Activated CD4-positive, alpha-beta T cell treated with anti-CD3 and anti-CD28 coated beads, Interleukin-2, amount 50 U/mL, for 4 hours (primary cell): Measurements from ENCODE around the gene BMPR1A.
"Not testable (repeated sequence)": the region's sequence is repeated elsewhere in the genome, so short reads cannot be mapped to it uniquely, and the experiment has no call there.

Source experiments
- DNase-seq, 2 experiments: peaks; one replicate each; pipeline ENCODE4 v3.0.0-alpha.2; 2020

BMPR1A gene

GRCh38 chr10:86971232-86971991, 215.0 kb downstream of the BMPR1A start:
- DNase-seq: peak; percentile 82

DNA sequence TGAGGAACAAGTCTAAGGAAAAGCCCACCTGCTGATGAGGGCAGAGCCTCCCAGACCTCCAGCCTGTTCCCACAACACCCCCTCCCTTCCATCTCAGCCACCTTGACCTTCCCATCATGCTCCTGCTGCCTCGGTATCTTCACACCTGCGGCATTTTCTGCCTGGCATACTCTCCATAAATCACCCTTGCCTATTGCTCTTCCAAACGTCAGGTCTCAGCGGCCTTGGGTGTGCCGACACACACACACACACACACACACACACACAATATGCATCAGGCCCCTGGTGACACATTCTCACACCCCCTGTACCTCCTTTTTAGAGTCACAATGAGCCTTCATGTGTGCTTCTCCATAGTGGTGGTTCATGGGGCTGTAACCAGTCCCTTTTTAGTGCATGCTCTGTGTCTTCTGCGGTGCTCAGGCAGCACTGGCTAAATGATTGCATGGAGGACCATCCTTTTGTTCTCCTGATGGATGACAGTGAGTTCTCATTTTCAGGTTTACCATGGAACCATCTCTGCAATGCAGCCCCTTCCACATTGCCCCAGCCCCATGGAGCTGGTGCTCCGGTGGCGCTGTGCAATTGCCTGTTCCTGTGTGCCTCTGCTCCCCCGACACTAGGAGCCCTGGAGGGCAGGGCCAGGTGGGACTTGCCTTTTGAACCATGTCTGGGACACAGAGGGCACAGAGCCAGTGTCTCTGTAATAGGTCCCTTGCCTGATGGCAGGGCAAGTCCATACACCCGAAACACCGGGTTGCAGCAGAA, 216.4 kb downstream of the BMPR1A start:
- DNase-seq: no peak

GRCh38 chr10:86974484-86974883, 218.1 kb downstream of the BMPR1A start:
- DNase-seq: no peak

DNA sequence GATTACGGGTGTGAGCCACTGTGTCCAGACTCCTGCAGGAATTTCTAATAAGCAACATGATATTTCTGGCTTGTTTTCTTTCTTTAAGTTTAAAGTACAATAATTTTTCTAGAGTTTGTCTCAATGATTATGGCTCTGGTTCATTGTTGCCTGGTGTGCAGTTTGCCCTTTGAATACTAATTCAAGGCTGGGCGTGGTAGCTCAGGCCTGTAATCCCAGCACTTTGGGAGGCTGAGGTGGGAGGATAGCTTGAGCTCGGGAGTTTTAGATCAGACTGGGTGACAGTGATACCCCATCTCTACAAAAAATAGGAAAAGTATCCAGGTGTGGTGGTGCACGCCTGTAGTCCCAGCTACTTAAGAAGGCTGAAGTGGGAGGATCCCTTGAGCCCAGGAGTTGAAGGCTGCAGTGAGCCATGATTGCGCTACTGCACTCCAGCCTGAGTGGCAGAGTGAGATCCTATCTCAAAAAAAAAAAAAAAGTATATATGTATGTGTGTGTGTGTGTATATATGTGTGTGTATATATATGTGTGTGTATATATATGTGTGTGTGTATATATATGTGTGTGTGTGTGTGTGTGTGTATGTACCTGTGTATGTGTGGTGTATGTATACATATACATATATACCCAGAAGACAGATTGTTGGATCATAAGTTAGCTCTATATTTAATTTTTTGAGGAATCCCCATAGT, 220.1 kb downstream of the BMPR1A start:
- DNase-seq: no peak

DNA sequence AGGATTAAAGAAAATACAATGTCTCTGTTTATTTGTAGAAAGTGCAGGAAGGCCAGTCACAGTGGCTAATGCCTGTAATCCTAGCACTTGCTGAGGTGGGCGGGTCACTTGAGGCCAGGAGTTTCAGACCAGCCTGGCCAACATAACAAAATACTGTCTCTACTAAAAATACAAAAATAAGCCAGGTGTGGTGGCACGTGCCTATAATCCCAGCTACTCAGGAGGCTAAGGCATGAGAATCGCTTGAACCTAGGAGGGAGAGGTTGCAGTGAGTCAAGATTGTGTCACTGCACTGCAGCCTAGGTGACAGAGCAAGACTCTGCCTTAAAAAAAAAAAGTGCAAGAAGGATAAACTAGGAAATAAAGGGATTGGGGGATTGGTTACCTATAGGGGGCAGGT, 222.0 kb downstream of the BMPR1A start:
- not testable (repeated sequence) for DNase-seq

GRCh38 chr10:86979296-86979818, 222.9 kb downstream of the BMPR1A start:
- DNase-seq: no peak

DNA sequence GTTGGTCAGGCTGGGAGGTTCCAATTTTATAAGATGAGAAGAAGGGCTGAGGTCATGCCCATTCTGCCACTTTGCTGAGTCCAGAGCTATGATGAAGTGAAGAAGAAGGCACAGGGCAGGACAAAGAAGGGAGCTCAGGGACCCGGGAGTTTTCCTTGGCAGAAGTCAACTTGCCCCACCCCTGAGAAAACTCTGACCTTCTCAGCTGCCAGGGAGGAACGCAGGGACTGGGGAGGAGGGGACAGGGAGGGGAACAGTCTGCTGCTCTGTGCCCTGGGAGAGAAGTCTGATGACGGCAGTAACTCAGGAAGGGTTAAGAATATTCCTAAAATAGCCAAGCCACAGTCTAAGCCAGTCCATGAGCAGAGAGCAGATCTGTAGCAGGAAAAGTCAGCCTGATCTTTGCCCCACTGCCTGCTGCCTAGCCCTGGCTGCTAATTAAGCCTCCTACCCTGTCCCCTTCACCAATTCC, 223.6 kb downstream of the BMPR1A start:
- DNase-seq: no peak

DNA sequence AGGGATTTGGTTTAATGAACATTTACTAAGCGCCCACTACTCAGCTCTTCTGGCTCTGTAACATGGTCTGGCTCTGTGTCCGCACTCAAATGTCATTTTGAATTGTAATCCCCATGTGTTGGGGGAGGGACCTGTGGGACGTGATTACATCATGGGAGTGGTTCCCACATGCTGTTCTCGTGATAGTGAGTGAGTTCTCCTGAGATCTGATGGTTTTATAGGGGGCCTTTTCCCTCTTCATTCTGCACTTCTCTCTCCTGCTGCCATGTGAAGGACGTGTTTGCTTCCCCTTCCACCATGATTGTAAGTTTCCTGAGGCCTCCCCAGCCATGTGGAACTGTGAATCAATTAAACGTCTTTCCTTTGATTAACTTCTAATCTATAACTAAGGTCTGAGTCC, 224.6 kb downstream of the BMPR1A start:
- DNase-seq: not testable (repeated sequence)

DNA sequence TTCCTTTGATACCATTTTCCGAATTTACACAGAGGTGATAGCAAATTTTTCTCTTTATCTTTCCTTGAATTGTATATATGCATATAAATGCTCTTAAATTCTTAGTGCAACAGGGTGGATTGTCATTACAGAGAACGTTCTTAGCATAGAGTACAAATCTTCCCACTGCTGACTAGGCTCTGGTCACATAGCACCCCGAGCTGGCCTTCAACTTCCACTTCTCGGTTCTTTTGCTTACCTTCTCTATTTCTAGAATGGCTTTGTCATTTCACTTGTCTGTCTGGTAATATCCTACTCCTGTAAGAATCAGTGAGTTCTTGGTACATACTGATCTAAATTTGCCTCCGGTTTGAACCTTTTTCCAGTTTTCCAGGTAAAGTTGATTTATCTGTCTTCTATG, 225.3 kb downstream of the BMPR1A start:
- no peak for DNase-seq
